ENCODE results near the gene ANKDD1A.

DNA sequence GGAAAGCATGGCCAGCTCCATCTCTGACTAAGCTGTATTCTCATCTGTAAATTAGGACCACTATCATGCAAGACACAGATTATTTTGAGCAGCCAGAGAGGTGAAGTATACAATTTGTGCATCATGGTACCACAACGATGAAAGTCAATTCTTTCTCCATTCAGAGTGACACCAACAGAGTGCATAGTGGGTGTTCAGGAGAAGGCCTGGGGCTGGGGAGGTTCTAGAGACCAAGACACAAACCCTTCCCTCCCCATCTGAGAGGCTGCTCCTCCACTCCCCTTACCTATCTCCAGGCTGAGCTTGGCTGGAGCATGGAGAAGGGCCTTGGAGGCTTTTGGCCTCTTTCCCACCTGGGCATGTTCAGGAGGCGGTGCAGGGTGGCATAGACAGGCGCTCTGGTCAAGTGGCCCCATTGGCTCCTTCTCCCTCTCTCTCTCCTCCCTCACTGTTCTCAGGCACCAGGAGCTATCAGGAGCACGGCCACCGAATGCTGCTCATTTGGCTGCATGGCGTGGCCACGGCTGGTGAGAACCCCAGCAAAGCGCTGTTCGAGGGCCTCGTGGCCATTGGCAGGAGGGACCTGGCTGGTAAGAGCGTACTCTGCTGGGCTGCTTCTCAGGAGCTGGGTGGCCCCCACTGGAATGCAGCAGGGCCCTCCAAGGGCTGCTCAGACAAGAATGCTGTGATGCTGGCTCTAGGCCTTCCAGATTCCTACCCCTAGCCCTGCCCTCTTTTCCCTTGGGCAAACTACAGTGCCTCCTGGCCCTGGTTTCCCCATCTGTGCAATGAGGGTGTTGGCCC lies 37.9 kb downstream of the ANKDD1A start:
- TF ChIP-seq POLR2A (IDR thresholded peaks at IDR 0.05; ENCODE audit: low read length) (no peak), GATA1 (IDR thresholded peaks at IDR 0.05; ENCODE audit: low read depth, low read length) (no peak)
